ENCODE data around the gene TMEM205.

GRCh38 chr19:11338121-11338520, 7.9 kb downstream of the TMEM205 start:
- no peak for TF ChIP-seq PKNOX1 (IDR thresholded peaks at IDR 0.05)
- no peak for TF ChIP-seq SP1 (IDR thresholded peaks at IDR 0.05)
- no peak for TF ChIP-seq NFRKB (IDR thresholded peaks at IDR 0.05)
- TF ChIP-seq ARNT (IDR thresholded peaks at IDR 0.05): no peak
- TF ChIP-seq ZNF384 (IDR thresholded peaks at IDR 0.05): no peak
- TF ChIP-seq TARDBP (IDR thresholded peaks at IDR 0.05): no peak
- TF ChIP-seq HDGF (IDR thresholded peaks at IDR 0.05; ENCODE audit: borderline replicate concordance): no peak
- TF ChIP-seq FOXK2 (IDR thresholded peaks at IDR 0.05): no peak
- TF ChIP-seq FOXM1 (IDR thresholded peaks at IDR 0.05; ENCODE audit: borderline replicate concordance): no peak
- TF ChIP-seq BHLHE40 (IDR thresholded peaks at IDR 0.05; ENCODE audit: borderline replicate concordance): no peak

Data from HEK293T (cell line).